LNCaP clone FGC (cell line): ENCODE results near the gene SFXN3.

Experiments used
- DNase-seq: peaks from one replicate; pipeline ENCODE4 v3.0.0-alpha.2; 2011; ENCODE audit warnings: low read depth
- H3K4me3 ChIP-seq: 2 replicates; pipeline ENCODE4 v1.5.1; 2011; ENCODE audit warnings: mild to moderate bottlenecking, low read depth, low read length, control low read depth
- CTCF ChIP-seq: IDR thresholded peaks from 2 replicates; pipeline ENCODE4 v1.5.1; 2012; ENCODE audit warnings: mild to moderate bottlenecking; ENCODE audit not compliant: control insufficient read depth, insufficient read depth; ENCODE audit errors: extremely low read depth

The SFXN3 gene

GRCh38 chr10:101080933-101081931, 50.2 kb downstream of the SFXN3 start:
- DNase-seq = no peak
- no peak overlapping the region for H3K4me3 ChIP-seq
- no peak for TF ChIP-seq CTCF

DNA sequence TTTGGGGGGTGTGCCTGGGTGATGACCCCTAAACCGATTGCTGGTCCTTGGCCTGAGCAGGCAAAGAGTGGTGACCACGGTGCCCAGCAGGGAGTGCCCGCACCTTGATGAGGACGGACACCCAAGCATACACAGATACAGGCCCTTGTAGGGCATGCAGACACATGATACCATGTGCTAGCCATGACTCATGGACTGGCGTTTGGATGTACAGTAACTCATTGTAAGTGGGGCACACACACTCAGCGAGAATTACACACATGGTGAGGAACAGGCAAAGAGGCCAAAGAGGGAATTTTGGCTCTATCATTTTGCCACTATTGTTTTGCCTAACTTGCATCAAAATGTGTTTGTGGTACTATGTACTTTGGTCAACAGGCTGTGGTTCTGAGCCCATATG, 54.8 kb downstream of the SFXN3 start:
- no peak for TF ChIP-seq CTCF
- no peak overlapping the region for H3K4me3 ChIP-seq
- DNase-seq = no peak

GRCh38 chr10:101087376-101087775, 56.3 kb downstream of the SFXN3 start:
- DNase-seq = no peak
- no peak for TF ChIP-seq CTCF
- no peak overlapping the region for H3K4me3 ChIP-seq

GRCh38 chr10:101087965-101088364, 56.9 kb downstream of the SFXN3 start:
- no peak overlapping the region for H3K4me3 ChIP-seq

GRCh38 chr10:101089520-101090299, 58.7 kb downstream of the SFXN3 start:
- TF ChIP-seq CTCF = no peak
- H3K4me3 ChIP-seq = no peak overlapping the region
- no peak for DNase-seq

More at GRCh38 chr10:101087965-101088364, 56.9 kb downstream of the SFXN3 start:
- DNase-seq = no peak
- TF ChIP-seq CTCF = no peak

DNA sequence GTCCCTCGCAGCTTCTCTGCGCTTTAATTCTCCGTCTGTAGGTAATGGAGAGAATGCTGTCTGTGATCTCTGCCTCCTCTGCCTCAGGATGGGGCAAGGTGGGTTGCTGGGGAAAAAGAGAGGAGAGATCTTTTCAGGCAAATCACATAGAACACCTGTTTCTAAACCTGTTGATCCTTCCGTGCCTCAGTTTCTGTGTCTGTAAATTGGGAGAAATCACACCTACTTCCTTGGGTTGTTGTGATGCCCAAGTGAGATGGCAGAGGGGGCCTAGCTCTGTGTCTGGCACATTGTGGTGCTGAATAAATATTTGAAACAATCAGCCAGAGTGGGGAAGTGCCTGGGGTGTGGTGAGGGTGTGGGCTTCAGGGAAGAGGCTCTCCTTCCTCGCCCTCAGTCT, 59.6 kb downstream of the SFXN3 start:
- H3K4me3 ChIP-seq = no peak overlapping the region
- TF ChIP-seq CTCF = no peak
- DNase-seq = no peak
